ENCODE data around the gene KIF5C.

DNA sequence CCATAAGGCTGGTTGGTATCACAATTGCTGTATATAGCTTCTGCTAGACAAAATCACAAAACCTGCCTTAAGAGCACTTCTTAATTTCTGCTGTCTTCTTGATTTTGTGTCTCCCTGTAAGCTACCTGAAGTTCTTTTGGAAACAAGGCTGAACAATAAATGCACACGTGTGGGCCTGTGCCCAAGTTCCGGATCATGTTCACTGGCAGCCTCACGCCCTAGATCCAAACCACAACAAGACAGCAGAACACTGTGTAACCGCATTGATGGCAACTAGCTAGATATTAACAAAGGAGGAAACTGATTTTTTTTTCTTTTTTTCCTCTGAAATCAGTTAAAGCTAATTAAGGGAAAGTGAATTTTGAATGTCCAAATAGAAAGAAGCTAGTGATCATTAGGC is 82.0 kb downstream of the KIF5C start:
- TF ChIP-seq, protein P1, sequence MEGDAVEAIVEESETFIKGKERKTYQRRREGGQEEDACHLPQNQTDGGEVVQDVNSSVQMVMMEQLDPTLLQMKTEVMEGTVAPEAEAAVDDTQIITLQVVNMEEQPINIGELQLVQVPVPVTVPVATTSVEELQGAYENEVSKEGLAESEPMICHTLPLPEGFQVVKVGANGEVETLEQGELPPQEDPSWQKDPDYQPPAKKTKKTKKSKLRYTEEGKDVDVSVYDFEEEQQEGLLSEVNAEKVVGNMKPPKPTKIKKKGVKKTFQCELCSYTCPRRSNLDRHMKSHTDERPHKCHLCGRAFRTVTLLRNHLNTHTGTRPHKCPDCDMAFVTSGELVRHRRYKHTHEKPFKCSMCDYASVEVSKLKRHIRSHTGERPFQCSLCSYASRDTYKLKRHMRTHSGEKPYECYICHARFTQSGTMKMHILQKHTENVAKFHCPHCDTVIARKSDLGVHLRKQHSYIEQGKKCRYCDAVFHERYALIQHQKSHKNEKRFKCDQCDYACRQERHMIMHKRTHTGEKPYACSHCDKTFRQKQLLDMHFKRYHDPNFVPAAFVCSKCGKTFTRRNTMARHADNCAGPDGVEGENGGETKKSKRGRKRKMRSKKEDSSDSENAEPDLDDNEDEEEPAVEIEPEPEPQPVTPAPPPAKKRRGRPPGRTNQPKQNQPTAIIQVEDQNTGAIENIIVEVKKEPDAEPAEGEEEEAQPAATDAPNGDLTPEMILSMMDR (IDR thresholded peaks at IDR 0.05): no peak
- TF ChIP-seq POLR2A (IDR thresholded peaks at IDR 0.05): no peak
